CD4-positive, alpha-beta T cell (primary cell): ENCODE measurements around the gene MGST1. TPM values are rescaled to one million over a fixed set of nuclear protein-coding genes. Genes with fewer than 3 reads are reported as not detected.

ENCODE experiments used
- ATAC-seq: fragments of 200-7000 bp; cut with Tn5 transposase; one replicate; pipeline ENCODE4 v1.10.0; 2022; ENCODE audit warnings: mild to moderate bottlenecking; ENCODE audit not compliant: poor library complexity
- CTCF ChIA-PET: fragments of 350-600 bp; sonication (Branson Sonifier 250); formaldehyde crosslinking; loops from one replicate; lab custom pipeline; 2021; ENCODE audit warnings: antibody characterized with exemption, inconsistent platforms; lab: Charles Lee
- POLR2A ChIA-PET: fragments of 350-600 bp; sonication (Branson Sonifier 250); formaldehyde crosslinking; loops from one replicate; lab custom pipeline; 2021; ENCODE audit warnings: antibody characterized with exemption, inconsistent platforms; lab: Charles Lee
- DNase-seq, 14 experiments: peaks; one replicate each; pipeline ENCODE4 v3.0.0-alpha.2; 2013 to 2020; ENCODE audit warnings: mixed read lengths in 2 of 14
- H3K27ac ChIP-seq, 2 donors: one replicate each; pipeline versions ENCODE4 v1.5.1 to v1.7.0; 2013; ENCODE audit warnings: low read length in 2 of 2, low read depth in 1 of 2, mild to moderate bottlenecking in 1 of 2
- H3K27me3 ChIP-seq, 2 experiments: 1 replicate in 1 of 2; 2 replicates in 1 of 2; pipeline versions ENCODE4 v1.6.1 to v1.7.0; 2013; ENCODE audit warnings: low read length in 2 of 2, control low read depth in 1 of 2, mild to moderate bottlenecking in 1 of 2, moderate library complexity in 1 of 2; ENCODE audit not compliant: insufficient read depth in 2 of 2, control insufficient read depth in 1 of 2
- H3K36me3 ChIP-seq: one replicate; pipeline ENCODE4 v1.6.1; 2013; ENCODE audit warnings: low read length, control low read depth; ENCODE audit not compliant: insufficient read depth
- H3K4me1 ChIP-seq: one replicate; pipeline ENCODE4 v1.6.1; 2013; ENCODE audit warnings: low read length, control low read depth; ENCODE audit not compliant: insufficient read depth
- H3K4me3 ChIP-seq: one replicate; pipeline ENCODE4 v1.5.1; 2013; ENCODE audit warnings: mild to moderate bottlenecking, low read length, moderate library complexity
- H3K9me3 ChIP-seq, 2 experiments: 1 replicate in 1 of 2; 2 replicates in 1 of 2; pipeline versions ENCODE4 v1.6.1 to v1.7.0; 2013; ENCODE audit warnings: low read length in 2 of 2, mild to moderate bottlenecking in 2 of 2, control low read depth in 1 of 2, moderate library complexity in 1 of 2; ENCODE audit not compliant: control insufficient read depth in 1 of 2, insufficient read depth in 1 of 2
- H3K27ac Mint-ChIP-seq: one replicate; pipeline ENCODE4 v1.8.0; 2020; ENCODE audit warnings: mixed read lengths
- H3K27me3 Mint-ChIP-seq: one replicate; pipeline ENCODE4 v1.8.0; 2021; ENCODE audit warnings: mixed read lengths
- H3K36me3 Mint-ChIP-seq: one replicate; pipeline ENCODE4 v1.8.0; 2021; ENCODE audit warnings: low read depth, mixed read lengths
- H3K4me1 Mint-ChIP-seq: one replicate; pipeline ENCODE4 v1.8.0; 2021; ENCODE audit warnings: low read depth, mixed read lengths
- H3K4me3 Mint-ChIP-seq: one replicate; pipeline ENCODE4 v1.8.0; 2020; ENCODE audit warnings: mild to moderate bottlenecking, mixed read lengths
- H3K9me3 Mint-ChIP-seq: one replicate; pipeline ENCODE4 v1.8.0; 2020; ENCODE audit warnings: mixed read lengths
- CTCF ChIP-seq: fragments of 200-600 bp; IDR thresholded peaks from one replicate; pipeline ENCODE4 v1.8.0; 2022; ENCODE audit warnings: antibody characterized with exemption, mild to moderate bottlenecking
- intact Hi-C, 2 experiments: fragments of 100-400 bp; cut with DNase I in 1 of 2; cut with micrococcal nuclease in 1 of 2; formaldehyde crosslinking; loops; one replicate each; pipeline versions ENCODE4 v1.15.1 to v1.9.0; 2023 to 2025; cut with DNase I, micrococcal nuclease
- total RNA-seq, 174 experiments: library from RNA in 2 of 174; stranded (reverse) in 2 of 174; gene quantifications; one replicate each; pipeline ENCODE4 v1.2.3 and lab custom pipeline; 2021 to 2026

The MGST1 gene
- total RNA-seq, 2 experiments from 2014 or later, result 1.4 TPM; not detected in 1

GRCh38 chr12:16384732-16385131, 37.3 kb downstream of the MGST1 start:
- H3K9me3 Mint-ChIP-seq, result peaks cover 9% of the 10 kb centered on the region
- TF ChIP-seq CTCF, result no peak
- intact Hi-C loops, result no loop called here

DNA sequence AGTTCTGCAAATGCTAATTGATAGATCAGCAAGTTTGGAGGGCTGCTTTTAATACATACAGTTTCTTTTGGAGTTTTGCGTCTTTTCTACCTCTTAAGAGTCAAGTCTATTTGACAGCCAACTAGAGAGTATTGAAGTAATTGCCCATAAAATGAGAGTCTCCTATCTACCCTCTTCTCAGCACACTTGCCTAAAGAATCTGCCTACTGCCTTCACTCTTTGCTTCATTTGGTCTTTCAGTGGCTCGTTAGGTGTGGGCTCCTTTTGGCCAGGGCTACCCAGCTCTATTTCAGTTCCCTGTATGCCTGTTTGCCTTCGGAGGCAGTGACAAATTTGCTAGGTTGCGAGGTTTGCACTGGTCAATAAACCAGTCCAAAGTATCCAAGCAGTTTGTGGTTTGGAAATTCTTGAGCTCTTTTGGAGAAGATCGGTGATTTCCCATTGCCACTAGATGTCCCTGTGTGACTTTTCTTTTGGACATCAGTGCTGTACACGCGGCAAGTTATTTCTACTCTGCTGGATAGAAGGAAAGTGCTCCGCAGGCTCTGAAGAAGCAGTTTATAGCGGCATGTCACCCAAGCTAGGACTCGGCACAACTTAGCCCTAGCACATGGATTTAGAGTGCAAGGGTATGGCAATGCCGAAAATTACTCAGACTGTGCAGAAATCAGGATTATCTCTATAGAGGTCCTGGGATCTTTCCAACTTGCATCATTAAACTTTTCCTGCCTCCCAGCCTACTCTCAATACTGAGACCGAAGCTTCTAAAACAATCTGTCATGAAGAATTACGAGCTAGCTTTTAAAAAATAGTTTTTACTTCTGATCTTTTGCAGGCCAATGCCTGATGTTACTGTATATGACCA, 38.6 kb downstream of the MGST1 start:
- Histone ChIP-seq H3K4me3 (no peak overlapping the region), H3K27me3 (no peaks in the 10 kb centered on the region), H3K27ac (no peak overlapping the region), H3K9me3 (peaks cover 0 to 4% of the 10 kb centered on the region in 2 experiments), H3K4me1 (no peaks in the 10 kb centered on the region), H3K36me3 (no peaks in the 10 kb centered on the region)
- CTCF ChIA-PET, result no interaction called here
- Mint-ChIP-seq H3K27ac (no peak overlapping the region), H3K4me1 (no peaks in the 10 kb centered on the region), H3K27me3 (no peaks in the 10 kb centered on the region), H3K9me3 (peaks cover 9% of the 10 kb centered on the region), H3K4me3 (no peak overlapping the region), H3K36me3 (no peaks in the 10 kb centered on the region)
- no peak for TF ChIP-seq CTCF
- DNase-seq, result no peak
- POLR2A ChIA-PET, result no interaction called here
- intact Hi-C loops, result no loop called here
- no peak for ATAC-seq

More at GRCh38 chr12:16384732-16385131, 37.3 kb downstream of the MGST1 start:
- Histone ChIP-seq H3K4me3 (no peak overlapping the region), H3K36me3 (no peaks in the 10 kb centered on the region), H3K9me3 (peaks cover 0 to 4% of the 10 kb centered on the region in 2 experiments), H3K4me1 (no peaks in the 10 kb centered on the region), H3K27me3 (no peaks in the 10 kb centered on the region), H3K27ac (no peak overlapping the region)
- Mint-ChIP-seq H3K4me1 (no peaks in the 10 kb centered on the region), H3K36me3 (no peaks in the 10 kb centered on the region), H3K4me3 (no peak overlapping the region), H3K27me3 (no peaks in the 10 kb centered on the region), H3K27ac (no peak overlapping the region)
- ChIA-PET CTCF (no interaction called here), POLR2A (no interaction called here)
- ATAC-seq (no peak), DNase-seq (no peak)

GRCh38 chr12:16387919-16388318, 40.5 kb downstream of the MGST1 start:
- Mint-ChIP-seq H3K4me1 (no peaks in the 10 kb centered on the region), H3K27ac (no peak overlapping the region), H3K4me3 (no peak overlapping the region), H3K9me3 (peaks cover 14% of the 10 kb centered on the region), H3K27me3 (no peaks in the 10 kb centered on the region), H3K36me3 (no peaks in the 10 kb centered on the region)
- no peaks in the 10 kb centered on the region for H3K27me3 ChIP-seq
- no peak for TF ChIP-seq CTCF
- intact Hi-C loops, result no loop called here
- no peak overlapping the region for H3K27ac ChIP-seq
- ChIA-PET CTCF (no interaction called here), POLR2A (no interaction called here)
- H3K4me3 ChIP-seq, result no peak overlapping the region
- no peaks in the 10 kb centered on the region for H3K36me3 ChIP-seq
- ATAC-seq (no peak), DNase-seq (no peak)
- H3K4me1 ChIP-seq, result no peaks in the 10 kb centered on the region
- H3K9me3 ChIP-seq, result peaks cover 0 to 2% of the 10 kb centered on the region in 2 experiments
